Fibroblast of skin of scalp (primary cell): ENCODE measurements around the gene SERPINB6.
"Not testable (repeated sequence)": the region's sequence is repeated elsewhere in the genome, so short reads cannot be mapped to it uniquely, and the experiment has no call there.

Experiments used
- DNase-seq: peaks from one replicate; pipeline ENCODE4 v3.0.0-alpha.2; 2013

SERPINB6 gene

GRCh38 chr6:2958331-2958711 lies 13.0 kb downstream of the SERPINB6 start:
- no peak for DNase-seq

GRCh38 chr6:2957696-2958330 lies 13.6 kb downstream of the SERPINB6 start:
- DNase-seq: no peak

GRCh38 chr6:2956930-2957685 lies 14.3 kb downstream of the SERPINB6 start:
- no peak for DNase-seq

GRCh38 chr6:2953098-2953497 lies 18.3 kb downstream of the SERPINB6 start:
- DNase-seq: no peak

- DNase-seq: peak; percentile 96
These were observed 18.7 kb downstream of the SERPINB6 start for GRCh38 chr6:2952557-2953095.

- no peak for DNase-seq
These were observed 19.6 kb downstream of the SERPINB6 start for GRCh38 chr6:2951728-2952127.

GRCh38 chr6:2950713-2951112 lies 20.7 kb downstream of the SERPINB6 start:
- DNase-seq: no peak

GRCh38 chr6:2949536-2950083 lies 21.8 kb downstream of the SERPINB6 start:
- no peak for DNase-seq

GRCh38 chr6:2949121-2949520 lies 22.2 kb downstream of the SERPINB6 start:
- DNase-seq: no peak

GRCh38 chr6:2948228-2949025 lies 22.9 kb downstream of the SERPINB6 start:
- DNase-seq: no peak

GRCh38 chr6:2947445-2947844 lies 23.9 kb downstream of the SERPINB6 start:
- DNase-seq: no peak

- DNase-seq: no peak
These were observed 26.3 kb downstream of the SERPINB6 start for GRCh38 chr6:2945153-2945452.

- DNase-seq: no peak
These were observed 26.8 kb downstream of the SERPINB6 start for GRCh38 chr6:2944405-2945152.

- DNase-seq: no peak
These were observed 27.8 kb downstream of the SERPINB6 start for GRCh38 chr6:2943564-2943955.

GRCh38 chr6:2942914-2943563 lies 28.3 kb downstream of the SERPINB6 start:
- DNase-seq: no peak

- not testable (repeated sequence) for DNase-seq
These were observed 29.3 kb downstream of the SERPINB6 start for GRCh38 chr6:2942116-2942515.

GRCh38 chr6:2940851-2941250 lies 30.5 kb downstream of the SERPINB6 start:
- no peak for DNase-seq

GRCh38 chr6:2940010-2940850 lies 31.1 kb downstream of the SERPINB6 start:
- DNase-seq: no peak

- DNase-seq: no peak
These were observed 31.9 kb downstream of the SERPINB6 start for GRCh38 chr6:2939315-2940009.

GRCh38 chr6:2938632-2939083 lies 32.7 kb downstream of the SERPINB6 start:
- no peak for DNase-seq
